ENCODE data around the gene COA1.

The COA1 gene

GRCh38 chr7:43615558-43616145 is 113.7 kb downstream of the COA1 start:
- no peak for ATAC-seq
- TF ChIP-seq CREB5 (CRISPR knock-in tag; IDR thresholded peaks at IDR 0.05; ENCODE audit: low read depth) (no peak), OSR1 (CRISPR knock-in tag; IDR thresholded peaks at IDR 0.05) (no peak), CSRNP3 (CRISPR knock-in tag; IDR thresholded peaks at IDR 0.05) (no peak), PPARA (CRISPR knock-in tag; IDR thresholded peaks at IDR 0.05; ENCODE audit: borderline replicate concordance) (no peak)

GRCh38 chr7:43612599-43613589 is 116.4 kb downstream of the COA1 start:
- peak; percentile 64 for ATAC-seq
- TF ChIP-seq POU6F1 (CRISPR knock-in tag; IDR thresholded peaks at IDR 0.05; ENCODE audit: borderline replicate concordance, low read depth) (0 out of 2 replicates have a peak, but pooled peaks have one; percentile 15), ISL1 (CRISPR knock-in tag; IDR thresholded peaks at IDR 0.05) (peak; percentile 41; the same call in 1 of the 2 replicates), ZNF565 (CRISPR knock-in tag; conservative IDR thresholded peaks at IDR 0.05; ENCODE audit: low read depth) (no peak), CSRNP3 (CRISPR knock-in tag; IDR thresholded peaks at IDR 0.05) (no peak), ZC3H10 (CRISPR knock-in tag; IDR thresholded peaks at IDR 0.05) (0 out of 2 replicates have a peak, but pooled peaks have one; percentile 56), CSDC2 (CRISPR knock-in tag; IDR thresholded peaks at IDR 0.05) (no peak), ZFP3 (CRISPR knock-in tag; IDR thresholded peaks at IDR 0.05) (no peak)

GRCh38 chr7:43612128-43612527 is 117.2 kb downstream of the COA1 start:
- TF ChIP-seq ISL1 (CRISPR knock-in tag; IDR thresholded peaks at IDR 0.05) (no peak), RARB (CRISPR knock-in tag; IDR thresholded peaks at IDR 0.05) (no peak), SNAI2 (CRISPR knock-in tag; IDR thresholded peaks at IDR 0.05) (no peak), ARNTL (CRISPR knock-in tag; IDR thresholded peaks at IDR 0.05; ENCODE audit: borderline replicate concordance, low read depth) (no peak), PATZ1 (CRISPR knock-in tag; IDR thresholded peaks at IDR 0.05; ENCODE audit: borderline replicate concordance) (no peak), CSDC2 (CRISPR knock-in tag; IDR thresholded peaks at IDR 0.05) (no peak), ZFP3 (CRISPR knock-in tag; IDR thresholded peaks at IDR 0.05) (no peak), PPARA (CRISPR knock-in tag; IDR thresholded peaks at IDR 0.05; ENCODE audit: borderline replicate concordance) (no peak), ZNF565 (CRISPR knock-in tag; conservative IDR thresholded peaks at IDR 0.05; ENCODE audit: low read depth) (no peak), ZNF8 (CRISPR knock-in tag; IDR thresholded peaks at IDR 0.05) (no peak), OSR1 (CRISPR knock-in tag; IDR thresholded peaks at IDR 0.05) (no peak), ZC3H10 (CRISPR knock-in tag; IDR thresholded peaks at IDR 0.05) (no peak), TSHZ2 (CRISPR knock-in tag; IDR thresholded peaks at IDR 0.05) (no peak), ESRRG (CRISPR knock-in tag; IDR thresholded peaks at IDR 0.05) (no peak)
- ATAC-seq = peak; percentile 16

Data from SK-N-SH treated with all-trans-retinoic acid at 6 μM for 48 hours (cell line).